GM15510 (cell line): ENCODE data around the gene GOLT1A.

Source experiments
- POLR2A ChIP-seq: IDR thresholded peaks from 3 replicates; pipeline ENCODE4 v1.6.1; 2011; ENCODE audit warnings: borderline replicate concordance; ENCODE audit not compliant: insufficient read length; ENCODE audit errors: extremely low read depth

The GOLT1A gene, protein sequence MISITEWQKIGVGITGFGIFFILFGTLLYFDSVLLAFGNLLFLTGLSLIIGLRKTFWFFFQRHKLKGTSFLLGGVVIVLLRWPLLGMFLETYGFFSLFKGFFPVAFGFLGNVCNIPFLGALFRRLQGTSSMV

DNA sequence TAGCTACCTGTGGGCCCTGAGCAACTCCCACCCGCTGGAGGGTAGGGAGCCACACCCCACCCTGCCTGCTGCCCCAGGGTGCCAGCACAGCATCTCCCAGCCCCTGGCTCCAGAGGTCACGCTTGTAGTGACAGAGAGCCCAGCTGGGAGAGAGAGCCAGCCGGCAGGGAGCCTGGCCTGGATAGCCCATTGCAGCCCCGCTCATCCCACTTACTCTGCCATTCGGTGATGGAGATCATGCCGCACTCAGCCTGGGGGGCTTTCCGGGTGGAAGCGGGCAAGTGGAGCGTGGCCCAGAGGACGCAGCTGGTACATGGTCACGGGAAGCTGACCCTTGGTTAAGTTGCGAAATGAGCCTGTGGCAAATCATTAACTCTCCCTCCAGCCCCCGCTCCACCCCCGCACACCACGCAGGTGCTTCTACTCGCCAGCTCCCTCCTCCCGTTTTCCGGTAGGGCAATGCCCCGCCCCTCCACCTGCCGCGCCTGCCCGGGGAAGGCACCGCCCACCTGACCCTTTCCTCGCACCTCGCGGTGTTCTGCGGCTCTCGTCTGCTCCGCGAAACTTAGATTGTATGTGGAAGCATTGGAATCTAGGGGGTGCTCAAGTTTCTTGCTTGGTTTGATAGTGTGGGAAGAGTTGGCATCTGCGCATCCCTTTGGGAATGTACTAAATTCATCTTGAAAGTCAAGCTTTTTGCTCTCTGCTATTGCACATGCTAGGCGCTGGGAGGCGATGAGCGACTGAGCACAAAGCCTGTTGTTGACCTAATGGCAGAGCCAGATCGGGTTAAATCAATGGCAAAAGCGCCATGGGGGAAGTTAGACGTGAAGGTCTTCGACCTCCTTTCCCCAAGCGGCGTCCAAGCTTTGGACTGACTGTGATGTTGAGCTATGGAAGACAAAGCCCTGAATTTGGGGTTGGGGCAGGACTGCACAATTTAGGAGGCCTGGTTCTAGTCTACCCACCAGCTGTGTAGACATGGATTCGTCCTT, at the start of gene GOLT1A:
TSS of gene GOLT1A (minus strand) at position 321 of the 995 bp plus-strand sequence. CDS start at position 239, 82 bp downstream.
- no peak for TF ChIP-seq POLR2A

DNA sequence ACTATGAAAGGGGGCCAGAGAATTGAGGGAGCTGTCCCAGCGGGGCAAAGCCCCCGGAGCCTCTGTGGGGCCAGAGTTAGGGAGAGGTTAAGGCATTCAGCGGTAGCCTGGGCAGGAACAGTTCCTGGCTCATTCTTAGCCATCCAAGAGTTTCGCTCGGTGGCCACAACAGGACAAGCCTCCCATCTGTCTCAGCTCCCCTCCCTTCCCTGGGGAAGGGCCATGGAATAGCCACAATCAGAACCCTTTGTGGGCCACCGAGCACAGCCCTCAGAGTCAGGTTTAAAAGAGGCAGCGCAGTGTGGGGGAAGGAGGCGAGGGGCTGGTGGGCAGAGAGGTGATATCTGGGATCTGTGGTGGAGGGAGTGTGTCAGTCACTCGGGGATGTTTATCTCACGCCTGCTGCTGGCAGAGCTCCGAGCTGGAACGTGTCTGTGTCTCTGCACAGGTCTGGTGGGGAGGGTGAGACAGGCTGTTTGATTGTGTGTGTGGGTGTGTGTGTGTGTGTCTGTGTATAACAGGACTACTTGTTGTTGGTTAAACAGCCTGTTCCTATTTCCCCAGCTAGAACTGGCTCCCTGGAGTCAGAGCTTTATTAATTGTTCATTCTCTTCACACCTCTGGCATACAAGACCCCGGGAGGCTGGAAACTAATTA, 49.6 kb upstream of the GOLT1A start:
- no peak for TF ChIP-seq POLR2A

DNA sequence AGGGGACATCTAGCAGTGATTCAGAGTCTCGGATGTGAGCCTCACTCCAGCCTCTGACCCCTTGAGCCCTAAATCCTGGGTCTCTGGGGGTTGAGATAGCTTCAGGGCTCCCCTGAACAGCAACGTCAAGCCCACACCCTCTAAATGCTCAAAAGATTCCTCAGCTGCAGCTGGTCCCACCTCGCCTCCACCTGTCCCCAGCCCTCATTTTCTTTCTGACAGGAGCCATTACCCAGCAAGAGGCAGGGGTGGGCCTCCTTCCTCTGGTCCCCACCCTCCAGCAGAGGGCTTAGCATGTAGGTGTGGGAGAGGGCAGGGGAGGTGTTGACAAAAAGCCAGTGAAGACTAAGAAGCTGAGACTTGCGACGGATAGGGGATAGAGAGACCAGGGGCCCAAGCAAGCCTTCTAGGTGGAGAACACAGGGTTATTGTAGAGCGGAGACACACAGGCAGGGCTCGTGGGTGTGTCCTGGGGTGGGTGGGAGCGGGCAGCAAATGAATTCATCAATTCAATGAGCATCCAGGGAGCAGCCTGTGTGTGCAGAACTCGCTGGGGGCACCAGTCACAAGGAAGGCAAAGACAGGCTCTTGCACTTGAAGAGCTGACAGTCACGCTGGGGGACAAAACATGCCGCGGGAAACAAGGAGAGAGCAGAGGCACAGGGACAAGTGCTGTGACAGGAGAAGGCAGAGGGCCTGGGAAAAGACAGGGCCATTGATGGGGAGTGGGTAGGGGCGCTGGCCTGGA, 48.9 kb upstream of the GOLT1A start:
- TF ChIP-seq POLR2A: no peak

DNA sequence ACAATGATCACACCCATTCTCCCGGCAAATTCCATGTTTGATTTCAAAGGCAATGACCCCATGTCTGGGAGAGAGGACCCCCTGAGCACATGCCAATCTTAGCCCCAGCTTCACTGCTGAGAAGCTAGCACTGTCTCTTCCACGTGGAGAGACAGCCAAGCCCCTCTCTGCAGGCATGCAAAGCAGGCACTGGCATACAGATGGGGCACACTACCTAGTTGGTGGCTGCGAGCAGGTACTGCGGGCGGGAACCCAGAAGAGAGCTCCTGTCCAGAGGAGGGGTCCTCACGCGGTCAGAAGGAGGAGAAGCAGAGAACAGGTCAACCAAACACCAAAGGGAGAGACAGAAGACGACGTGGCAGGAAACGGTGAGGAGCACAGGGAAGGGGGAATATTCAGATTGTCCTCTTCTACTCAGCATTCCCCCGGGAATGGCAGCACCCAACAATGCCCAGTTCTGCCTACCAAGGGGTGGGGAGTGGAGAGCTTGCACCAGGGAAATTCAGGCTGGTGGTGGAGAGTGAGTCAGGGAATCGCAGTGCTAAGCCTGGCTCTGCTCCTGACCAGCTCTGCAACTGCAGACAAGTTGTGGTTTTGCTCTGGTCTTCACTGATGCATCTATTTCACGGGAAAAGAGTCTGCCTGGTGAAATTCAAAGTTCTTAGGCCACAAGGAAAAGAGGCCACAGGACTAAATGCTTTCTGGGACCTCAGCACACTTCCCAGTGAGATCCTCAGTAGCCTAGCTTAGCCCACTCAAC, 48.1 kb upstream of the GOLT1A start:
- no peak for TF ChIP-seq POLR2A

DNA sequence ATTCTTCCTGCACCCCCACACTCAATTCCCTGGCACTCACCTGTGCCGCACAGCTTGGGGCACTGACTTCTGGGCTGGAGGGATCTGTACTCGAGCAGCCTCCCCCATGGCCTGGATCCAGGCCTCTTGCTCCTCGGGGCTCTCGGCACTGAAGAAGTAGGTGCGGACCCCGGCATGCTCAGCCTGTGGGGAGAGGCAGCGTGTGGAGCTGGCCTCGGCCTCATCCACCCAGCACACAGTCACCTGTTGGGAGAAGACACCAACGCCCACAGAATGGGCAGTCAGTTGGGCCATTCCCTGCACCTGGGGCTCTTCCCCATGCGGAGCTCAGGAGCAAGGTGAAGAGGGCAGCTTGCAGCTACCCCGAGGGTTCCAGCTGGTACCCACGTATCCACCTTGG, 47.5 kb upstream of the GOLT1A start:
- no peak for TF ChIP-seq POLR2A

- no peak for TF ChIP-seq POLR2A
Measured at GRCh38 chr1:204260601-204261197, 46.9 kb upstream of the GOLT1A start.

DNA sequence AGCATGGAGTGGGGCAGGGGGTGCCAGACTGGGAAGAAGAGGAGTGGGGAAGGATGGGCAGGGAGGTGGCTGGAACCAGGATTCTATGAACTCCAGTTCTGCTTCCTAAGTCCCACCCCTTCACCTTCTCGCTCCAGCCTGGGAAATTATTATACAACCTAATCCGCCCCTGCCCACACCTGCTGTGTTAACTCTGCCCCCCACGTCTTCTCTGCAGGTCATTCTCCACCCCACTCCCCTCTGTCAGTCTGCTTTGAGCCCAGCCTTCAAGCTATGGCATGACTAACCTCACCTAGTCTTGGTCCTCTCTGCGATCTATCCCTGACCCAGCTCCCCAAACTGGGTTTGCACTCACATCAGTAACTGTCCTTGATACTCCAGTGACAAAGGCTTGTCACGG, 46.0 kb upstream of the GOLT1A start:
- TF ChIP-seq POLR2A: no peak

DNA sequence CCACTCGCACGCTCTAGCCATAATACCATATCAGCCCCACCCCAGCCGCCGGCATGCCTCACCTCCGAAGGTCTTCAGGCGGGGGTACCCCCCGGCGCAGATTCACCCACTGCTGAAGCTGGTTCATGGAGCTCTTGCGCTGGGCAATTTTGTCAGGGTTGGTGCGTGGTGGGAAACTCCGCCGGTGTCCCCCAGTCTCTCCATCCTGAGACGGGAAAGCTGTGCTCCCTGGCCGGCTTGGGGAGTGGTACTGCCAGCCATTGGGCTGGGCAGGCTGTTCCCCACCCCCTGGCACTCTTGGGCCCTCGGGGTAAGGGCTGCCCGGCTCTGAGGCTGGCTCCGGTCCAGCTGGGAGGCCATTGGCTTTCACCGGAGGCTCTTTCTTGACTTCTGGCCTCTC, 45.4 kb upstream of the GOLT1A start:
- no peak for TF ChIP-seq POLR2A

DNA sequence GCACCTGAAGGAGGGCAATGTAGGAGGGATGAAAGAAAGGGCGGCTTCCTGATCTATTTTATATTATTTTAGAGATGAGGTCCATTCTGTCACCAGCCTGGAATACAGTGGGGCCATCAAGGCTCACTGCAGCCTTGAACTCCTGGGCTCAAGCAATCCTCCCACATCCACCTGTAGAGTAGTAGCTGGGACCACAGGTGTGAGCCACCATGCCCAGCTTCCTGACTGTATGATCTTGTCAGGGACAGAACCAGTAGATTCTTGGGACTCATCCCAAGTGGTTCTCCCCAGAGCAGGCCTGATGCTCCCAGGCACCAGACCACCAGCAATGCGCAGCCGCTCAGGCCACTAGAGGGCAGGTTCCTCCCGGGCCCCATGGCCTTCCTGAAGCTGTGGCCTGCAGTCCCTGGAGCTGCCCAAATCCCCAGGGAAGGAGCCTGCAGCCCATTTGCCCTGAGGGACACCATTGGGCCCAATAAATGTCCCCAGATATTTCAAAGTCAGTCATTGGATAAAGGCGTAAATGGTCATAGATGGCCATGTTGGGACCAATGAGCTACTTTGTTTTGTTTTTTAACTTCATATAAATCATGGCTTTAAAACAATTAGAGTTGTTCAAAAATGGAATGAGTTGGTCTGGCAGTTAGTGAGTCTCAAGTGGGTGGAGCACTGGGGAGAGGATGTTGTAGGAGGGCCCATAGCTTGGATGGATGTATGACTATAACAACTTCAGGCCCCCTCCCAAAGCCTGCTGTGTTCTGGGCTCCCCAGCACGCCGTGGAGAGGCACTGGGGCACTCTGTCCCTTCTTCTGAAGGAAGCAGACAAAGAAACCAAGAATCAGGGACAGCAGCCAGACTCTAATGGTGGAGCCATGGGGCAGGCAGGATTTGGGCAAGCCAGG, 44.7 kb upstream of the GOLT1A start:
- no peak for TF ChIP-seq POLR2A

DNA sequence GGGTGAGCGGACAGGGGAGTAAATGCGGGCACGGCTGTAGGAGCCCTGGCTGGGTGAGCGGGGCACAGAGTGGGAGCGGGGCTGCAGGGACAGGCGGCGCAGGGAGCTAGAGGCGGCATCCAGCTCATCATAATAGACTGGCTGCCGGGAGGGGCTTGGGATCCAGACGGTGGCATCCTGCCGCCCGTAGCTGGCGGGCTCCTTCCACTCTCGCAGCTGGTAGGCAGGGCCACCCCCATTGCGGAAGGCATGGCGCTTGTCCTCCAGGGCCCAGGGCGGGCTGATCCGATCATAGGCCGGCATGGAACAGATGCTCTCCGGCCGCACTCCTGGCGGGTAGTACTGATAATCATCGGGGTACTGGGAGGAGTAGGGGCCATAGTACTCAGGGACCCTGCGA, 43.7 kb upstream of the GOLT1A start:
- TF ChIP-seq POLR2A: no peak

- no peak for TF ChIP-seq POLR2A
Measured at GRCh38 chr1:204256531-204256930, 42.7 kb upstream of the GOLT1A start.

GRCh38 chr1:204255966-204256365, 42.2 kb upstream of the GOLT1A start:
- no peak for TF ChIP-seq POLR2A

GRCh38 chr1:204255225-204255624, 41.4 kb upstream of the GOLT1A start:
- no peak for TF ChIP-seq POLR2A
